ENCODE results near the gene GGTA1.
"Not testable (repeated sequence)": the region's sequence is repeated elsewhere in the genome, so short reads cannot be mapped to it uniquely, and the experiment has no call there.

The GGTA1 gene

GRCh38 chr9:121499427-121500164 lies at the start of gene GGTA1:
TSS of gene GGTA1 (minus strand) at chr9:121499844. CDS start at chr9:121467922, 31,922 bp downstream.
- peak; percentile 65 for DNase-seq (ENCODE audit: low spot score)

GRCh38 chr9:121548666-121549065 lies 49.0 kb upstream of the GGTA1 start:
- no peak for DNase-seq (ENCODE audit: low spot score)

- DNase-seq (ENCODE audit: low spot score), result peak; percentile 95
Observed at GRCh38 chr9:121545875-121546423, 46.3 kb upstream of the GGTA1 start.

- DNase-seq (ENCODE audit: low spot score), result no peak
Observed at GRCh38 chr9:121545150-121545874, 45.7 kb upstream of the GGTA1 start.

GRCh38 chr9:121542025-121542424 lies 42.4 kb upstream of the GGTA1 start:
- DNase-seq (ENCODE audit: low spot score), result no peak

- no peak for DNase-seq (ENCODE audit: low spot score)
Observed at GRCh38 chr9:121541256-121541655, 41.6 kb upstream of the GGTA1 start.

- DNase-seq (ENCODE audit: low spot score), result no peak
Observed at GRCh38 chr9:121538221-121538620, 38.6 kb upstream of the GGTA1 start.

GRCh38 chr9:121537283-121537682 lies 37.6 kb upstream of the GGTA1 start:
- no peak for DNase-seq (ENCODE audit: low spot score)

- no peak for DNase-seq (ENCODE audit: low spot score)
Observed at GRCh38 chr9:121532881-121533280, 33.2 kb upstream of the GGTA1 start.

- peak; percentile 77 for DNase-seq (ENCODE audit: low spot score)
Observed at GRCh38 chr9:121529237-121529987, 29.8 kb upstream of the GGTA1 start.

- no peak for DNase-seq (ENCODE audit: low spot score)
Observed at GRCh38 chr9:121528642-121529041, 29.0 kb upstream of the GGTA1 start.

- no peak for DNase-seq (ENCODE audit: low spot score)
Observed at GRCh38 chr9:121527371-121527770, 27.7 kb upstream of the GGTA1 start.

GRCh38 chr9:121519688-121520087 lies 20.0 kb upstream of the GGTA1 start:
- not testable (repeated sequence) for DNase-seq (ENCODE audit: low spot score)

GRCh38 chr9:121518634-121519033 lies 19.0 kb upstream of the GGTA1 start:
- no peak for DNase-seq (ENCODE audit: low spot score)

GRCh38 chr9:121513166-121513565 lies 13.5 kb upstream of the GGTA1 start:
- DNase-seq (ENCODE audit: low spot score), result not testable (repeated sequence)

- peak; percentile 43 for DNase-seq (ENCODE audit: low spot score)
Observed at GRCh38 chr9:121510766-121511550, 11.3 kb upstream of the GGTA1 start.

GRCh38 chr9:121509180-121509579 lies 9.5 kb upstream of the GGTA1 start:
- no peak for DNase-seq (ENCODE audit: low spot score)

- no peak for DNase-seq (ENCODE audit: low spot score)
Observed at GRCh38 chr9:121508415-121508814, 8.8 kb upstream of the GGTA1 start.

- DNase-seq (ENCODE audit: low spot score), result no peak
Observed at GRCh38 chr9:121505903-121506735, 6.5 kb upstream of the GGTA1 start.

GRCh38 chr9:121503444-121503843 lies 3.8 kb upstream of the GGTA1 start:
- no peak for DNase-seq (ENCODE audit: low spot score)

GRCh38 chr9:121500165-121500478 lies 478 bp upstream of the GGTA1 start:
- DNase-seq (ENCODE audit: low spot score), result no peak
